Activated T-cell treated with anti-CD3 and anti-CD28 coated beads, Interleukin-2, amount 50 U/mL, for 48 hours (primary cell): Measurements from ENCODE around the gene USP49.

Source experiments
- DNase-seq, 2 experiments: peaks; one replicate each; pipeline ENCODE4 v3.0.0-alpha.2; 2020

The USP49 gene

DNA sequence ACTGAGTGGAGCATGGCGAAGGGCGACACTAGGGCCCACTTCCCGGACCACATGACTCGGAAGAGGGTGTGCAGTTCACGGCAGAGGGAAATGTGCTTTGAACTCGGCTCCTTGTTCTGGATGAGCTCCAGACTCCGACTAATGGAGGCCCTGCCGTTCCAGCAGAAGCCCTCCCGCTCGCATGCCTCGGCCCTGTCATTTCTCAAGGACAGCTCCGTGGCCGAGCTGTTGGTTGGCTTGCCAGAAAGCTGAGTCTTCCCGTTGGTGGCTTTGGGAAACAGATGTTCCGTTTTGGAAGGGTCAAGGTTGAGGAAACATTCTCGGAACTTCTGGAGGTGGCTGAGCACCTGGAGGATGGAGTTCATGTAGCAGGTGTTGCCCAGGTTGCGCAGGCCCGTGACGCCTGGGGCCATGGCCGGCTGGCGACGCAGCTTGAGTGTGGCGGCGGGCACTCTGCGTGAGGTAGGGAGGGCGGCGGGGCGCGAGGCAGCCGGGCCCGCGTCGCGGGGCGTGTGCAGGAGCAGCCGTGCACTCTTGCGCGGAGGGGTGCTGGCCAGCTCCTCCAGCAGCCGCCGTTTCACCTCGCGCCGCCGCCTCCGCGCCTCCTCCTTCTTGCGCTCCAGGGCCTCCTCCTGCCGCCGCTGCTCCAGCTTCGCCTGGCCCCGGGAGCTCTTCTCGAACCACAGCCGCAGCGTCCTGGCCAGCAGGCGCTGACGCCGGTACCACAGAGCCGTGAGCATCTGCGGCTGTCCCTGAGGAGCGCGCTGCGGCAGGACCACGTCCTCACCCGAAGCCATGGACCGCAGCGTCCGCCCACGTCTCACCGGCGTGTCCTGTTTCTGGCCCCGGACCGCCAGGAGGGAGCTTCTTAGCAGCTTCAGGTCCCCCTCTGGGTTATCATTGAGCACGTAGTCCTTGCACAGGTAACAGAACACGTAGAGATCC, 89.1 kb downstream of the USP49 start:
- no peak for DNase-seq

DNA sequence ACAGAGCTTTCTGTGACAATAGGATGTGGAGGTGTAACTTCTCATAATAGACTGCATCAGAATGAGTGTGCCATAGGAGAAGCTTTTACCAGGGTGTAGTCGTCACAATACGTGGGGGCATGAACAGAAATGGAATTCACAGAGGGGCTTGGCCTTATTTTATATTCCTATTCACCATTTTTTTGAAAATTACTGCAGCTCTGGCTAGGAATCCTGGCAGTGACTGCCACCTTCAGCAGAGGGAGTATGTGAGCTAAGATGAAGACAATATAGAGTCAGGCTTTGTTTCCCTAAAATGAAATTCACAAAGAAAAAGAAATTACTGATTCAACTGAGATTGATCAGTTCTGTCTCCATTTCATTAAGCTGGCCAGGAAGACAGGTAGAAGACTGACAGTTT, 93.8 kb downstream of the USP49 start:
- DNase-seq: no peak

DNA sequence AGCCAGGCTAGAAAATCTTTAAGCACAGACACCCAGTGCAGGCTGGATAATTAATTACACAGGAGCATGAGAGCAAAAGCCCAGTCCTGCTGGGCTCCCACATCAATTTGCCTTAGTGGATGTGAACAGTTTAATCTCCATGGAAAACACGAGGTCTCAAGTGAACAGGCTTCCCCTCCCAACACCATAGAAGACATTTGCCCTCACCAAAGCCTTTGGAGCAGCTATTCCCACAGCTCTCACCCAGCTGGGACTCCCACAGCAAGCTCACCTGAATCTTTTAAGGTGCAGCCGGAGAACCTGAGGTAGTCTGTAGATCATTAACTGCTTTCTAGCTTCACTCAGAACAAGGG, 95.6 kb downstream of the USP49 start:
- no peak for DNase-seq

DNA sequence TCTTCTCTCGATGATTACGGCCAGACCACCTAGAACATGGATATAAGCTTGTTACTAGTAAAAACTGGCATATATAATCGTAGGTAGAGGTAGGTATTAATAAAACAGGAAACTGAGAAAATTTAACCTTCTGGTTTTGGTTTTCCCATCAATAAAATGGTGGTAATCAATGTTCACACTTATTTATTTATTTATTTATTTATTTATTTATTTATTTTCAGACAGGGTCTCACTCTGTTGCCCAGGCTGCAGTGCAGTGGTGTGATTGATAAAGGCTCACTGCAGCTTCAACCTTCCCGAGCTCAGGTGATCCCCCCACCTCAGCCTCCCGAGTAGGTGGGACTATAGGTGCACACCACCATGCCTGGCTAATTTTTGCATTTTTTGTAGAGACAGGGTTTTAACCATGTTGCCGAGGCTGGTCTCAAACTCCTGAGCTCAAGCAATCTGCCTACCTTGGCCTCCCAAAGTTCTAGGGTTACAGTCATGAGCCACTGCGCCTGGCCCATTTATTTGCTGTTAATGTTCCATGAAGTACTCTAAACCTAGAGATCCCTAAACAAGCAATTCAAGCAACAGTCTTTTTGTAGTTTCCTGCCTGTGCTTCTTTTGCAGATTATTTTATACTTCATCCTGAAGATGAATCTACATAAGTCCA, 96.1 kb downstream of the USP49 start:
- DNase-seq: no peak

DNA sequence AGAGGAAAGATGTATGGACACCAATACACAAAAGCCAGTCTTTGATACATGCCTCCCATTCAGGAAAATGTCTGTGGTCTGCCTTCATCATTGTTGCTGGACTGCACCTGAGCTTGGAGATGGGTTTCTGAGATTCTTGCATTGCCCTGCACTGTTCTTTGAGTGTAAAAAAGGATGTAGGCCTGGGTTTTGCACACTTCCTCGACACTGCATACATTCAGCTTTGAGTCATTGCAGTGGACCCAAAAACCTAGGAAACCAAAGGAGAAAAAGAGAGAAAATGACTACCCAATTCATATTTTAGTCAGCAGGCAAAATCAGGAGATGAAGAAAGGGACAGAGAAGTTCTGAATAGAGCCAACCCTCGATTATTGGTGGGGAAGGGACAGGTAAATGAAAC, 98.7 kb downstream of the USP49 start:
- no peak for DNase-seq

DNA sequence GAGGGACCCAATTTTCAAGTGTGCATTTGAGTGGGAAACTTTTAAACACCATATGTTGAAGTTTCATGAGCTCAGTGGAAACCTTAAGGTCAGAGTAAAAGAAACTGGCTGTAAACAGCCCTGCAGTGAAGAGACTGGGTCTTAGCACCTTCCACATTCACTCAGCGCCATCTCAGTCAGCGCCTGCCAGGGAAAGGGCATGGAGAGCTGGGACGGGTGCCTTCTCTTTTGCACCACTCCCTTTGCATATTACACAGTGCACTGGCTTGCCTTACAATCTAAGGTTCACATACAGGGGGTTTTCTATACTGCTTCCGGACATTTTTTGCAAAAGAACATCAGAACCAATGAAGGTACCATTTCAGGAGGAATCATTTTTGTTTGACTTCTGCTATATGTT, 103.2 kb downstream of the USP49 start:
- peak in 1 of 2 experiments; percentile 10 for DNase-seq

DNA sequence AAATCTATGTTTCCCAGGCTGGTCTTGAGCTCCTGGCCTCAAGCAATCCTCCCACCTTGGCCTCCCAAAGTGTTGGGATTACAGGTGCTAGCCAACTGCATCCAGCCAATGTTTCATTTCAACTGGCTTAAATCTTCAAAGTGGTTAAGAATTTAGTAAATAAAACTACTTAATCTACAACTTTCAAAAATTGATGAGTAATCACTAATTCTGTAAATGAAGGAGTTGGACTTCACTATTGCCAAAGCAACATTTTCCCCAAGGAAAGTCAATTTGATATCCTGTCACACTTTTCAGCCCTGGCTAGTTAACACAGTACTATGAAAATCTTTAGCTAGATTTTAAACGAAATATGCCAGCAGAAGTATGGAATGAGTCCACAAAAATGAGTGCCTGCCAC, 103.9 kb downstream of the USP49 start:
- no peak for DNase-seq

DNA sequence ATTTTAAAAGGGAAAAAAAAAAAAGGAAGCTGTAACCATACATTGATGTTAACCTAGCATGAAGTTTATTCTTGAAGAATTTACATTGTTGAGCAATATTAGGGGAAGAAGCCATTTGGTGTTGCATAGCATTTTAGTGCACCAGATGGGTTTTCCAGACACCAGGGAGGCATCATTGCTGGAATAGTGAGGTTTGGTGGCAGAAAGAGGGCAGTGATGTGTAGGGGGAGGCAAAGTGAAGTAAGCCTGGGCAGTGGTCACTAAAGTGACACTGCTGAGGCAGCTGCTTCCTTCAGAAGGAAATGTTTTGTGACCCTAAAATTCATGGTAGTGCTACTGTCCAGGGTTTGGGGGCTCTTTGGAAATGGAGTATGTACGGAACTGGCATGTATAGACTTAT, 105.1 kb downstream of the USP49 start:
- DNase-seq: no peak

DNA sequence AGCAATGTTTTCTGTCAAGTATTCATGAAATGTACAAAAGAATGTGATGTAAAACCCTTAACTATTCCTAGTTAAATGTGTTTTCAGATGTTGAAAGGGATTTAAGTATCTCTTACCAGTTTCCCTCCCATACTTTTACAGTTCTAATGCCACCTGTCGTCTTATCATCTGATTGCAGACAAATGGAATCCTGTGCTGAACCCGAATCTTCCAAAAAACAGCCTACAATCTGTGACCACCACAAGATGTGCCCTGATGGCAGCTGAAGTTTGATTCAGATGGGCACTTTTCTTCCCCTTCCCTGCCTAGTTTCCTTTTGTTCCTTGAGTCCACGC, 105.8 kb downstream of the USP49 start:
- DNase-seq: no peak

DNA sequence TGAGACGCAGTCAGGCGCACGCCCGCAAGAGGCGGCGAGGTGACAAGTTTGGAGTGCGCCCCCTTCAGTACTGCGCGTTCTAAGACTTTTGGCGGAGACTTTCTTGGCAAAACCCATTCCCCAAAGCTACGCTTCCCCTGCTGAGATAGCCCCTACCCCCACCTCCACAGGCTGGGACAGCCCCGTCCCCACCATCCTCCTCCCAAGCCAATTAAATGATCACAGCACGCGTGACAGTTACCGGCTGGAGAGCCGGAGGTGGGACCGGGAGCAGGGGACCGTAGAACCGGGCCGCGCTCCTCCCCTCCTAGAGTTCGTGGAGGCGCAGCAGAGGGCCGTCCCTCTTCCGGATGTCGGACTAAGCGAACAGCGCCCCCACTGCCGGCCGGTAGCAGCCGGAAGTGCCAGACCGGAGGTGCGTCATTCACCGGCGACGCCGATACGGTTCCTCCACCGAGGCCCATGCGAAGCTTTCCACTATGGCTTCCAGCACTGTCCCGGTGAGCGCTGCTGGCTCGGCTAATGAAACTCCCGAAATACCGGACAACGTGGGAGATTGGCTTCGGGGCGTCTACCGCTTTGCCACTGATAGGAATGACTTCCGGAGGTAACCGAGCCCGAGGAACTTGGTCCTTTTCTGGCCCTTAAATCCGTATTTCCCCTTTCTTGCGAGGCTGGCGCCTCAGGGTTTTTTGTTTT, 107.8 kb downstream of the USP49 start, which contains the start of gene TOMM6:
TOMM6 (plus strand) TSS at position 476 of the 699 bp plus-strand sequence; CDS start at position 480, 4 bp downstream.
- peak; percentile 95 to 98 for DNase-seq

DNA sequence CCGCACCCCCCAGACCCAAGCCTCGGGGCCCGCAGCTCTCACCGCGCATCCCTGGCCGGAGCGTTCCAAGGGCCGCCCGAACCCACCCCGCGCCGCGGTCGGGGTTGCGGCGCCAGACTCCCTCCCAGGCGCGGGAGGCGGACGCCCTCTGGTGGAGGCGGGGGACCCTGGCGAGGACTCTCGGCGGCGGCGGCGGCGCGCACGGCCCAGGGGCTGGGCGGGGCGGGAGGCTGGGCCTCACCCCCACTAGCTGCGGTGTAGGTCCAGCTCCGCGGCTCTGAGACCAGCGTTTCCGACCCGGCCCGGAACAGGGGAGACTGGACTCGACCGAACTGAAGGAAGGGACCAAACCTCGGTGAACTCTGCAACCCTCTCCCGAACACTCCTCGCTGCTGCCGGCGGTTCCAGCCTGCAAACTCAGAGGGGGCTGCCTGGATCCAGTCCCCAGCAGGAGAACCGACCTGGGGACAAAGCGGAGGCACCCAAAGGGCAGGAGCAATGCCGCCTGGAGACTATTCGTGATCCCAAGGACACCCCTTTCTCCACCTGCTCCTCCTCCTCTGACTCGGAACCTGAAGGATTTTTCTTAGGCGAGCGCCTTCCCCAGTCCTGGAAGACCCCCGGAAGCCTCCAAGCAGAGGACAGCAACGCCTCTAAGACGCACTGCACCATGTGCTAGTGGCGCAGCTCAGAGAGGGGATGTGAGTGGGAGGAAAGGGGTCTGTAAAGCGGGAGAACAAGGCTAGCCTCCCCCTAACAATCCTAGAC, 108.5 kb downstream of the USP49 start:
- DNase-seq: peak; percentile 92 to 94

DNA sequence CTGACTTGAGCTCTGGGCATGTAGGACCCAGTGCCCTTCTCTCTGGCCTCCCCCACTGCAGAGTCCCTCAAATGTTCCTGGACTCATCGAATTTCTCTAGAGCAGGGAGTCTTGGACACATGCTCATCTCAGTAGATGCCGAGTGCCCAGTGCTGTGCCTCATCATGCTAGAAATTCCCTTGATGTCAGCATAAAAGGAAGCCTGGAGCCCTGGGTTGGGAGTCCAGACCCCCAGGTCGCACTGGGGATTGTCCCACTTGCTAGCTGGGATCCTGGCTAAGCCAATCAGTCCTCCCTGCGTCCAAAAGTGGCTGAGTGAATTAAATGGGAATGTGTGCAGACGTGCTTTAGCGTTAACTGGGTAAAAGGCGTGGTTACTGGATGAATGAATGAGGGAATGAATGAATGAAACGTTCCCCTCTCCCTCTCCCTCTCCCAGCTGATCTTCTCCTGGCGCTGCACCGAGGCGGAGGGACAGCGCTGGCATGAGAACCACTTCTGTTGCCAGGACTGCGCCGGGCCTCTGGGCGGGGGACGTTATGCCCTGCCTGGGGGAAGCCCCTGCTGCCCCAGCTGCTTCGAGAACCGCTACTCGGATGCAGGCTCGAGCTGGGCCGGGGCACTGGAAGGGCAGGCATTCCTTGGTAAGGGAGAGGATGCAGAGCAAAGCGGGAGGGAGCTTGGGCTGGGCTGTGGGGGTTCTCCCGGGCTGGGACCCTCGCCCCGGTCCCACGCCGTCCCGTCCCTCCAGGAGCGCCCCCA, 109.3 kb downstream of the USP49 start:
- DNase-seq: peak in 1 of 2 experiments; percentile 28

DNA sequence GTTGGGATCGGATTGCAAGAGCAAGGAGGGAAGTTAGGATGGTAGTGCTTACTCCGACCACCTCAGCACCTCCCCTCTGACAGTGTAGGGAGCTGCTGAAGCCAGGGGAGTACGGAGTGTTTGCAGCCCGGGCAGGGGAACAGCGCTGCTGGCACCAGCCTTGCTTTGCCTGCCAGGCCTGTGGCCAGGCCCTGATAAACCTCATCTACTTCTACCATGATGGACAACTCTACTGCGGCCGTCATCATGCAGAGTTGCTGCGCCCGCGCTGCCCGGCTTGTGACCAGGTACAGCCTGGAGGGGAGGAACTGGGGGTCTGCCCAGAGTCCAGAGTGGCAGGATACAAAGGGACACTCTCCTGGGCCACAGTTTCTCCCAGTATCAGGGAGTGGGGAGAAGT, 109.9 kb downstream of the USP49 start:
- DNase-seq: no peak

DNA sequence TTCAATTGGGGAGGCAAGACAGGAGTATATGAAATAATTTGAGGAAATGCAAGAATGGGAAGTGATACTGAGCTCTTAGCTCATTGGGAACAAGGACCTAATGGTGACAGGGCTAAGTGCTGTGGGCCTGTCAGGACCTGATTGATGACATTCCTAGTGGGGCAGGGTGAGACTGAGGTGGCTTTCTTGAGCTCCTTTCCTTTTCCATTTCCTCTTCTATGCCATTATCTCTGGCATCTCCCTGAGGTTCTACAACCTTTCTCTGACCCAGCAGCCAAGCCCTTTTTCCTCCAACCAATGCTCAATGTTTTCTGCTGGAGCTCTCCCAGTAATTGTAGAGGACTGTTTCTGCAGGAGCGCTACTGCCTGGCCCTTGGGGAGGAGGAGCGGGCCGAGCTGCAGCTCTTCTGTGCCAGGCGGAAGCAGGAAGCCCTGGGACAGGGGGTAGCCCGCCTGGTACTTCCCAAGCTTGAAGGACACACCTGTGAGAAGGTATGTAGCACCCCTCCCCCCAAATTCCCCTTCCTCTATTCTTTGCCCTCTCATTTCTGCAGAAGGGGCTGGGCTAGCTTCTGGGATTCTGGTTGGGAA, 110.5 kb downstream of the USP49 start:
- DNase-seq: no peak

DNA sequence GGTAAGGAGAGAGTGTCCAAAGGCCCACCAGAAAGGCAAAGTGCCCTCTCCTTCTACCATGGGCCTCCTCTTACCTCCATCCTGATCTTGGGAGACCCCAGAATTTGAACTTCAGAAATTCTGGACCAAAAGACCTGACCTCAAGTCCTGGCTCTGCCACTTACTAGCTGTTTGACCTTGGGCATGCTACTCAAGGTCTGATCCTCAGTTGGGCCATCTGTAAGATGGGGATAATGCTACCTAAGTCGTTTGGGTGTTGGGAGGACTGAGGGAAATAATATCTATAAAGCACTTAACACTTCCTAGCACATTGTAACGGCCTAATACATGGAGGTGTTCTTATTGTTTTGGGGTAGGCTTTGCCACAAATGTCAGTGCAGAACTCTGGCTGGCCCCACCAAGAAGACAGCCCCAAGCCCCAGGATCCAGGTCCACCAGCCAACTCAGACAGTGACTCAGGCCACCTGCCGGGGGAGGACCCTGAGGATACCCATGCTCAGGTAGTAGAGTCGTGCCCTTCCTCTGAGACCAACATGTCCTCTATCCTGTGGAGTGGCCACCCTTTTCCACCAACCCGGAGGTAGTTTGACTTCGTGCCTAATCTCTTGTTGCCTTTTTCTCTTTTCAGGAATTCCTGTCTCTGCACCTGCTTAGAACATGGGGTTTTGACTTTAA, 111.9 kb downstream of the USP49 start:
- no peak for DNase-seq

DNA sequence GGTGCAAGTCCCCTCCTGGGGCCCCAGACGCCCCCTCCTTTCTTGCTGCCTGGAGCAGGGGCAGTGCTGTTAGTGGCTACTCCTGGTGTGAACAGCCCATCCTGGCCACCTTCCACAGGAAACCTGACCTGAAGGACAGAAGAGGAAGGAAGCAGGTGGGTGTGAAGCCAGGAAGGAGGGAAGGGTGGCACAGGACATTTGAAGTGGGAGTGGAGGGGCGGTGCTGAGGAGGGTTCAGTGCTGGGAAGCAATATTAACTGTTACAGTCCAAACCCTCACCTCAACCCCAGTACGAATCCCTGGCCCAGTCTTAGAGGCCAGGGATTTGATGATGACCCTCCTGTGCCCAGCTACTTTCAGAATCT, 113.8 kb downstream of the USP49 start:
- no peak for DNase-seq

DNA sequence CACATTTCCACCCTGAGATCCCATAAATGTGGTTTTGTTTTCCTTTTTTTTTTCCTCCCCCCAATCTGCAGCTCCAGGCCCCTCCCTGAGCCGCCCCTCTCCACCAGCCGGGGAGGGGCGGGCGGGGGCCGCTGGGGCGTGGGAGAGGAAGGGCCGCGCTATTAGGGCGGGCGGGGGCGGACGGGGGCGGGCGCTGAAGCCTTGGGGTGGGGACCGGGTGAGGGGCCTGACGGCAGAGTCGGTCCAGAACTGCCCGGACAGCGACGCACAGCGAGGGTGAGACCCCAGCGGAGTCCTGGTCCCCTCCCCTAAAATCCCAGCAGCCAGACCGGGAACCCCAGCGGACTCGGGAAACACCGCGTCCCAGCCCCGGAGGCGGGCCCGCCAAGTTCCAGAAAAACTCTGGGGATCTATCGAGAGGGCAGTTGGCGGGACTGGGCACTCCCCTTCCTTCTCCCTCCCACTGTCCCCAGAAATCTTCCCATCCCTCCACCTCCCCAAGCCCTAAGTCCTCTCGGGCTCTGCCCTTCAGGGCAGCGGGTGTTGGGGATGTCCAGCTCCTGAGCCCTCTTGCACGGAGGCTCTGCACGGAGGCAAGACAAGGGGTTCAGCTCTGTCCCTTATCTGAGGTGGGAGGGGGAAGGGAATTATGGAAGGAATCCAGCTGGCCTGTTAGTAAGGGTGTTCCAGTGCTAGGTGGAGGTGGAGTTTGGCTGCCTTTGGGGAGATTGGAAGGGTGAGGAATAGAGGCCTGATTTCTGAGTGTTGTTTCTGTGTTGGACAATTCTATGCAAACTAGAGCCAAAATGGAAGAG, 114.4 kb downstream of the USP49 start, which contains the start of gene PRICKLE4:
PRICKLE4 (plus strand) TSS at position 232 of the 815 bp plus-strand sequence. CDS start 2,692 bp downstream, outside the sequence.
- peak; percentile 27 to 30 for DNase-seq

DNA sequence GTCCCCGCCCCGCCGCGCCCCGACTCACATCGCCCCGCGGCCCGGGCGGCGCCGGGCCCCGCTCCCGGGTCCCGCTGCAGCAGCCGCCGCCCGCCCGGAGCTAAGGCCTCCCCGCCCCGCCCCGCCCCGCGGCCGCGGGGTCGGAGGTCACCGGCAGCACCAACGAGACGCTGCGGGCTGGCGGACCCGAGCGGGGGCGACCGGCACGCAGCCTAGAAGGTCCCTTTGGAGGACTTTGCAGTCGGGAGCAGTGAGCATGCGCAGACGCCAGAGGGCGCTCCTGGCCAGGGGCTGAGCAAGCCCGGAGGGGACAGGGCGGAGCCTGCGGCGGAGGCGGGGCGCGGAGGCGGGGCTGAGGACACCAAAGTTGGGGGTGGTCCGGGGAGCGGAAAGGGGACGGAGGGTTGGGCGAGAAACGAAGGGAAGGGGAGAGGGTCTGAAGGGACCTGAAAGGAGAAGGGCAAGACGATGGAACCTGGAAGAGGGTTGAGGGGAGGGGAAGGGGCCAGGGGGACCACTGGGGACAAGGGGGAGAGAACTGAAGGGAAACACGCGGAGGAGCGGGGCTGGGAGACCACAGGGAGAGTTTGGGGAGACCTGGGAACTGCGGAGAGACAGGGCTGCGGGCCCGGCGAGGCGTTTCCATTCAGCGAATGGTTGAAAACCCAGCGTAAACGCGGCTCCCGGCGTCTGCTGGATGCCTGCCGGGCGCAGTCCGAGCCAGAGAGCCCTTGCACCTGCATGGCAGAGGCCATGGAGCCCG, 115.2 kb downstream of the USP49 start, which contains the start of gene FRS3:
FRS3 (minus strand) TSS at position 113 of the 763 bp plus-strand sequence. CDS start 2,913 bp downstream, outside the sequence.
- peak; percentile 99 to 100 for DNase-seq

DNA sequence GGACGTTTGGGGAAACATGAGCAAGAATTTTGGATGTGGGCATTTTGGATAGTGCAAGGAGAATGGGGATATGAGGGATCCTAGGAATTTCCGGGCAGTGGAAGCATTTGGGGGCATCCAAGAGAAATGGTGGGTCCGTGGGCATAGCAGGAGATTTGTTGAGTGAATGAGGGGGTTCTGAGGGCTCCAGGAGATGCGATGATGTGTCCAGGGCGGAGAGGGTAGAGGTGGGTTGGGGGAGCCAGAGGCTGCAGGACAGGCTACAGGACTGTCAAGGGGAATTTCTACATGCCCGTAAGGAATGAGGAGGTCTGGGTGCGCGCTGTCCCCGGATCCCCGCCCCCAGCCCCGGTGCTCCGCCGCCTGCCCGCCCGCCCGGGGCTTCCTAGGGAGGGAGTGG, 115.8 kb downstream of the USP49 start:
- DNase-seq: no peak
